Effector memory CD8-positive, alpha-beta T cell (primary cell): Measurements from ENCODE around the gene PDCD1.
A peak's percentile ranks its signal among the peaks of the same experiment; 100 is the strongest.

Experiments
- ATAC-seq: fragments of 150-1000 bp; cut with Tn5 transposase; replicated peaks from 2 replicates; pipeline ENCODE4 v1.10.0; 2021; ENCODE audit warnings: mild to moderate bottlenecking, moderate library complexity
- DNase-seq, 3 experiments: peaks; one replicate each; pipeline ENCODE4 v3.0.0; 2021
- H3K27ac Mint-ChIP-seq, 2 donors: one replicate each; pipeline ENCODE4 v1.8.0; 2022; ENCODE audit warnings: mild to moderate bottlenecking in 2 of 2, mixed read lengths in 2 of 2, moderate library complexity in 2 of 2
- H3K27me3 Mint-ChIP-seq, 2 donors: one replicate each; pipeline ENCODE4 v1.8.0; 2022; ENCODE audit warnings: mixed read lengths in 2 of 2
- H3K36me3 Mint-ChIP-seq: one replicate; pipeline ENCODE4 v1.8.0; 2022; ENCODE audit warnings: mild to moderate bottlenecking, moderate library complexity, mixed read lengths; ENCODE audit not compliant: insufficient read depth
- H3K4me1 Mint-ChIP-seq, 2 donors: one replicate each; pipeline ENCODE4 v1.8.0; 2022; ENCODE audit warnings: low read depth in 2 of 2, mixed read lengths in 2 of 2
- H3K4me3 Mint-ChIP-seq, 2 donors: one replicate each; pipeline ENCODE4 v1.8.0; 2022; ENCODE audit warnings: mild to moderate bottlenecking in 2 of 2, mixed read lengths in 2 of 2, moderate library complexity in 2 of 2
- H3K9me3 Mint-ChIP-seq, 2 donors: one replicate each; pipeline ENCODE4 v1.8.0; 2022; ENCODE audit warnings: mixed read lengths in 2 of 2

Gene PDCD1

DNA sequence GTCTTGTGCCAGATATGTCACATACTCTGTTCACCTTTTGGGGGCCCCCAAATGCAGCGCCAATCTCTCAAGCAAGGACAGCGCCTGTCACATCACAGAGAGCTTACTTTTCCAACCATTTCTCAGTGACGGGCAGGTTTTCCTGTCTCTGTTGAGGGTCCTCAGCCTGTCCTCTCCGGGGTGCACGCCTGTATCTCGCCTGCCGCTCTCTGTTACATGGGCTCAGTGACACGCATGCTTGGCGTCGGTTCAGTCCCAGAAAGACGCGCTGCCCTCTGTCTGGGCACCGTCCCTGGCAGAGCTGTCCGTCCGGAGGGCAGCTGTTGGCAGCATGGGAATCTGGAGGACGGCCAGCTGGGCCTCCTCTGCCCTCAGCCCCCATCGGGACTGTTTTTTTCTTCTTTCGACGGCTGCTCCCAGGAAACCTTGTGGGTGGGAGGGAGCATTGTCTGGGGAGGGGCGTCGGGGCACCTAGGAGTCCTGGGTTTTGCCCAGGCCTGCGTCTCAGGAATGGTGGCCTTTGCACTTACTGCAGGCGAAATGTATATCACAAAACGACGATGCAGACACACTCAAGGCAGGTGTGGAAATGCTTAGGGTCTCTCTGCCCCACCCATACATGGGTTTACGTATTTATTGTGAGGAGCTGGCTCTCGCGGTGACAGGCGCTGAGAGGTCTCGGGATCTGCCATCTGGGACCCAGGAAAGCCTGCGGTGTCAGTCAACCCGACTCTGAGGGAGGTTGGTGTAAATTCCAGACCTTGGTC lies 41.7 kb upstream of the PDCD1 start:
- Mint-ChIP-seq H3K9me3 (no peaks in the 10 kb centered on the region), H3K27me3 (no peaks in the 10 kb centered on the region), H3K4me3 (no peak overlapping the region), H3K27ac (no peak overlapping the region), H3K36me3 (peaks cover 27% of the 10 kb centered on the region), H3K4me1 (peaks cover 0 to 3% of the 10 kb centered on the region in 2 donors)
- no peak for DNase-seq
- no peak for ATAC-seq

DNA sequence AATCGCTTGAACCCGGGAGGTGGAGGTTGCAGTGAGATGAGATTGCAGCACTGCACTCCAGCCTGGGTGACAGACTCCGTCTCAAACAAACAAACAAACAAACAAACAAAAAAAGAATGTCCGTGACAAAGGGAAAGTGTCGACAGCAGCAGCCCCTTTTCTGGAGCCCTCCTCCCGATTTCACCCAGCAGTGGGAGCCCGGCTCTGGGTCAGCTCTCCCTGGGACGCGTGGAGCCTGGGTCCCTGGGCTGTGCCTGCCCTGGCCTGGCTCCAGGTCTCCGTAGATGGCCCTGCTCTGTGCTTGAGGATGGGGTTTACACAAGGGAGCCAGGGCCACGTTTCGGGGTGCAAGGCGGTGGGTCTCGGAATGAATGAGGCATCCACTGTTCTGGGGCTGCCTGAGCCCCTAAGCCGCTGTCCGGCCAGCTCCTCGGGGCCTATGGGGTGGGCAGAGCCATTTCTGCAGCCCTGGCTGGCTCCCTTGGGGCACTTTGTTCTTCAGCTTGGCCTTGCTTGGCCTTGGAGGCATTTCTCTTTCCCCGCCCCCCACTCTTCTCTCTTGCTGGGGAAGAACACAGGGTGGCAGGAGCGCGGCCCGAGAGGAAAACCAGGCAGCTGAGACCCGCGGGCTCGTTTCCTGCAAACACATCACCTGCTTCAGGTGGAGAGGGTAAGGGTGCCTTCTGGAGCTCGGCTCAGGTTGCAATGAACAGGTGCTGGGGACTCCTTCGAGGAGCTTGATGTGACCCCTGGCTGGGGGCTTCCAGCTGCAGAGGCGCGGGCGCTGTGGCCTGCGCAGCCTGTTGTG lies 40.0 kb upstream of the PDCD1 start:
- ATAC-seq (no peak), DNase-seq (no peak)
- Mint-ChIP-seq H3K4me1 (peaks cover 0 to 5% of the 10 kb centered on the region in 2 donors), H3K9me3 (no peaks in the 10 kb centered on the region), H3K4me3 (no peak overlapping the region), H3K36me3 (peaks cover 30% of the 10 kb centered on the region), H3K27me3 (no peaks in the 10 kb centered on the region), H3K27ac (no peak overlapping the region)

DNA sequence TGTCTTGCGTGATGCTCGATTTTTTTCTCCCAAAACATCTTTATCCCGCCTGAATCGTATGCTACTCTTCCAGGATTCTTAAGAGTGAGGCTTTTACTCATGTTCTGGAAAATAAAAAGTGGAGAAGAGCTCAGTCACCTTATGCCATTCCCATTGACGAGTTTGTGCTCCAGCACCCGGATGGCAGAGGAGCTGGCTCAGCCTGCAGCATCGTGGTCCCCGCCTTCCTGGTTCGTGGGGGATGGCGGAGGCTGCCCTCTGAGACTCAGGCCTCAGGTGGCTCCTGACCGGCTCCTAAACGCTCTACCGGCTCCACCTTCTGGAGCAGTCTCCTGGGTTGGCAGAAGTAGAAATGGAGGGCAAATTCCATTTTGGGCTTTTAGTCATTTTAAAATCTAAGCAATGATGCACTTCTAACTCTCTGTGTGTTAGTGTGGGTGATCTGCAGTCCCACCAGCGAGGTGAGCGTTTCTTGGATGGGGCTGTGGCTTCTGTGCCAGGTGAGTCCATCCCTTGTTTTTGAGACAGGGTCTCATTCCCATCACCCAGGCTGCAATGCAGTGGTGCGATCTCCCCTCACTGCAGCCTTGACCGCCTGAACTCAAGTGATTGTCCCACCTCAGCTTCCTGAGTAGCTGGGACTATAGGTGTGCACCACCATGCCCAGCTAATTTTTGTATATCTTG lies 38.7 kb upstream of the PDCD1 start:
- Mint-ChIP-seq H3K9me3 (no peaks in the 10 kb centered on the region), H3K4me1 (peaks cover 0 to 5% of the 10 kb centered on the region in 2 donors), H3K36me3 (peaks cover 30% of the 10 kb centered on the region), H3K27ac (peak overlapping the region; percentile 41 to 94), H3K27me3 (no peaks in the 10 kb centered on the region), H3K4me3 (no peak overlapping the region)
- no peak for ATAC-seq
- no peak for DNase-seq

DNA sequence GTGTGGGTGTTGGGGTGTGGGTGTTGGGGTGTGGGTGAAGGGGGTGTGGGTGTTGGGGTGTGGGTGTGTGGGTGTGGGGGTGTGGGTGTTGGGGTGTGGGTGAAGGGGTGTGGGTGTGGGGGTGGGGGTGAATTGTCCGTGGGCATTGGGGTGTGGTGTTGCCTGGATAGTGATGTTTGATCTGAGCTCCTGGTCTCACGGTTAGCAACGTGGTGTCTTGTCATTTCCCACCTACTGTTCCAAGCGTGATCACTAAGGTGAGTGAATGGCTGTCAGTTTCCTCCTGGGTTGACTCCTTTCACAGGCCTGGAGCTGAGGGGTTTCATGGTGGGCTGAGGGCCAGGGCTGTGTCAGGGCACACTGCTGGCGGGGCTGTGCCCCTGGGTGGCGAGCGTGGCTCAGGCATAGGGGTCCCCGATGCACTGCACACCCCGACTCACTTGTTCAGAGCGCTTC lies 38.1 kb upstream of the PDCD1 start:
- no peak for DNase-seq
- peaks cover 0 to 6% of the 10 kb centered on the region in 2 donors for H3K4me1 Mint-ChIP-seq

DNA sequence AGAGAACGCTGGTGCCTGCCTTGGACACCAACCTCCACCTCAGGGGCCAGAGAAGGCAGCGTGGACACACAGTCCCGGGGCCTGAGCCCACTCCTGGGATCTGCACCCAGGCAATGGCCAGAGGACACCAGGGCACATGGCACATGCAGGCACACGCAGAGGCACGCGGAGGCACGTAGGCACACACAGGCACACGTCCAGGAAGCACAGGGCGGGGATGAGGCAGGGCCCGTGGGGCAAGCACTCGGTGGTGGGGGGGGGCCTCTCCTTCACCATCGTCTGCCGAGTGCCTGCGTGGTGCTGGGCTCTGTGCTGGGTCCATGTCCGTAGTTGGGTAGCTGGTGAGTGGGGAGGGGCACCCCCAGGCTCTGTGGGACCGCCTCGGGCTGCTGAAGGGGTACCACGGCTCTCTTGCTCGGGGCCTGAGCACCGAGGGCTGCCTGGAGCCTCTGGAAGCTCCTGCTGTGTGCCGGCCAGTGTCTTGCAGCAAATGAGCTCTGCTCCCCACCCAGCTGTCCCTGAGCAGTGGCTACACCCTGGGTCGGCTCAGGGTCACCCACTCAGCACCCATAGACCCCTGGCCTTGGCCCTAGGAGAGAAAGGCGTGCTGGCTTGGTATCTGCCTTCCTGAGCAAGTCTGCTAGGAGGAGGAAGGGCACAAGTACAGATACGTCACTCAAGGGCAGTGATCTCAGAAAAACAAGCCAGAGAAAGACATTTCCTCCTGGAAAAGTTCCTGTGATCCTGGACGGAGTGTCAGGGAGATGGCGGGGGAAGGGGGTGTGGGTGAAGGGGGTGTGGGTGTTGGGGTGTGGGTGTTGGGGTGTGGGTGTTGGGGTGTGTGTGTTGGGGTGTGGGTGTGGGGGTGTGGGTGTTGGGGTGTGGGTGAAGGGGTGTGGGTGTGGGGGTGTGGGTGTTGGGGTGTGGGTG lies 37.3 kb upstream of the PDCD1 start:
- H3K4me3 Mint-ChIP-seq: peak overlapping the region; percentile 49 to 58
- DNase-seq: no peak
- peaks cover 0 to 6% of the 10 kb centered on the region in 2 donors for H3K4me1 Mint-ChIP-seq

More for the DNA sequence above, 38.1 kb upstream of the PDCD1 start:
- Mint-ChIP-seq H3K27me3 (no peaks in the 10 kb centered on the region), H3K9me3 (no peaks in the 10 kb centered on the region), H3K4me3 (no peak overlapping the region), H3K36me3 (peaks cover 30% of the 10 kb centered on the region), H3K27ac (peak overlapping the region in 1 of 2 donors; percentile 94)
- peak; percentile 14 for ATAC-seq

DNA sequence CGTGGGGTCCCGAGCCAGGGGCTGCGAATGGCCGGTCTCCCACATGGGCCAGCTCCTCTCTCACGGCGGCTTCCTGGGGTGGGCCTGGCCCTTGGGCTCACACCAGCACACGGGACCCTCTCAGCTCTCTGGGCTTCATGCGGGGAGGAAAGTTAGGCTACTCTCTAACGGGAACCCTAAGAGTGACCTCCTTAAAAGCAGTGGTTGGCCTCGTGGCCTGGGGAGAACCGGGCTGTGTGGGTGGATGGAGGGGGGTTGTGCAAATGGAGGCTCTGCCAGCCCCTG lies 36.7 kb upstream of the PDCD1 start:
- no peaks in the 10 kb centered on the region for H3K27me3 Mint-ChIP-seq
- ATAC-seq (no peak), DNase-seq (no peak)
- H3K9me3 Mint-ChIP-seq: no peaks in the 10 kb centered on the region
- H3K4me1 Mint-ChIP-seq: peaks cover 0 to 6% of the 10 kb centered on the region in 2 donors
- peak overlapping the region; percentile 75 to 94 for H3K27ac Mint-ChIP-seq
- H3K36me3 Mint-ChIP-seq: peaks cover 30% of the 10 kb centered on the region
- H3K4me3 Mint-ChIP-seq: peak overlapping the region in 1 of 2 donors; percentile 17

More for the DNA sequence above, 37.3 kb upstream of the PDCD1 start:
- ATAC-seq: peak; percentile 40
- peaks cover 30% of the 10 kb centered on the region for H3K36me3 Mint-ChIP-seq
- H3K27ac Mint-ChIP-seq: peak overlapping the region; percentile 75 to 94
- no peaks in the 10 kb centered on the region for H3K27me3 Mint-ChIP-seq
- no peaks in the 10 kb centered on the region for H3K9me3 Mint-ChIP-seq

DNA sequence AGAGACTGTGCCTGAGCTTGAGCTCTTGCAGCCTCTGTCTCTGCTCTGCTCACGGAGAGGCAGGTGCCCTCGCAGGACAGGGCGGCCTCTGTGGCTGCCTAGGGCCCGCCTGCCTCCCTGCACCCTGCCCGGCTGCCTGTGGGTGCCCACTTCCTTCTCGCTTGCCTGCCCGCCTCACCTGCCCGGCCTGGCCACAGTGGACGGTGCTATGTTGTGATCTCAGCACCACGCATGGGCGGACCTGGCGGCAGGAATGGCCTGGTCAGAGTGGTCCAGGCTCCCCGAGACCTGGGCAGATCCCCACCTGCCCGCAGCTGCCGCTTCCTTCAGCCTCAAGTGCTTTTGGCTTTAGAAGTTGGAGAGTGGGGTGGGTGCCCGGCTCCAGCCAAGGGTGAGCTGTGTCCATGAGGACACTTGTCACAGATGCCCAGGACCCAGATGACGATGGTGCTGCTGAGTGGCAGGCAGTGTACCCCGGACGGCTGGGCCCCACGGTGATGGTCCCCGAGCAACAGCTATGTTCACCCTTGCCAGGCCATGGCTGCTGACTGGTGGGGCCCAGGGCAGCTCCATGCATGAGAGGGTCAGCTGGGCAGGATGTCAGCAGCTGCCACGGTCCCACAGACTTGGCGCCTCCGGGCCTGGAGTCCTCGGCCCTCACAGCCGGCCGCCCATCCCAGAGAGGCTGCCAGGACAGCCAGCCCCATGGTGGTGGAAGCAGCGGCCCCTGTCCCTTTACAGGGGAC lies 36.2 kb upstream of the PDCD1 start:
- H3K4me3 Mint-ChIP-seq: no peak overlapping the region
- H3K27me3 Mint-ChIP-seq: no peaks in the 10 kb centered on the region
- peaks cover 0 to 6% of the 10 kb centered on the region in 2 donors for H3K4me1 Mint-ChIP-seq
- H3K9me3 Mint-ChIP-seq: no peaks in the 10 kb centered on the region
- H3K27ac Mint-ChIP-seq: no peak overlapping the region
- H3K36me3 Mint-ChIP-seq: peaks cover 34% of the 10 kb centered on the region
- no peak for ATAC-seq
- no peak for DNase-seq

DNA sequence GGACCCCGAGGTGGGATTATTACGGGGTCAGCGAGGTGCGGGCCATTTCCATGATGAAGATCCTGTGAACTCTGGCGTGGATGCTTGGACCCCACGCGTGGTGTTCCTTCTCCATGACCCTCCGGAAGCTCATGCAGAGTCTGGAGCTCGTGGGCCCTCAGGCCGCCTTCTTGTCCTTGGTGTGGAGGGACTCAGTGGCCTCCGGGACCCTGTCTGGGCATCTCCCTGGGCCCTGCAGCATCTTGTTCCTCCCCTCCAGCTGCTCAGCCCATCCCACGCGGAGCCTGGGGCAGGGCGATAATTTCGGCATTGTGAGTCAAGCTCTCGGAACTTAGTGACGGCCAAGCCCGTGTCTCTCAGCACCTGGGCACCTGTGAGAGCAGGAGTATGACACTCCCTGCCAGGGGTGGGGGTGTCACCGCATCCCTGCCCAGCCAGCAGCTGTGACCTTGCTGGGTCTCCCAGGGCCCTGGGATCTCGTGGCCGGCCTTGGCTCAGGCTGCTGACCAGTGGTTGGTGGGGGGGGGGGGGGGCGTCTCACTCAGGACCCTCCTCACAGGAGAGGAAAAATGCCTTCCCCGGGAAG lies 35.5 kb upstream of the PDCD1 start:
- H3K27ac Mint-ChIP-seq: no peak overlapping the region
- peaks cover 2 to 7% of the 10 kb centered on the region in 2 donors for H3K4me1 Mint-ChIP-seq
- ATAC-seq (no peak), DNase-seq (no peak)
- no peaks in the 10 kb centered on the region for H3K9me3 Mint-ChIP-seq
- no peak overlapping the region for H3K4me3 Mint-ChIP-seq
- H3K36me3 Mint-ChIP-seq: peaks cover 34% of the 10 kb centered on the region
- no peaks in the 10 kb centered on the region for H3K27me3 Mint-ChIP-seq

DNA sequence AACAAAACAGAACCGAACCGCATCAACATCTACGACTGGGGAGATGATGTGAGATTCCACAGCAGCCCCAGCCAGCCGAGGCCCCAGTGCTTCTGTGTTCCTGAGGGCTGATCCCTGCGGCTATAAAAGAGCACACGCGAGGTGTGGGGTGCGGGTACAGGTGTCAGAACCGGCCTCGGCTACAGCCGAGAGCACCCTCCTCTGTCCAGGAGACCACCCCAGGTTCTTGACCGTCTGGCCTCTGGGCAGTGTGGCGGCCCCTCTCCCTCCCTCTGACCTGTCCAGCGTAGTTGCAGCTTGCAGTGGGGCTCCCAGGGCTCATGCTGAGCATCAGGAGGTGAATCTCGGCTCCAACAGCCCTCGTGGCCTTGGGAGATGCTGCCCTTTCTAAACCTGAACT lies 34.6 kb upstream of the PDCD1 start:
- H3K4me3 Mint-ChIP-seq: no peak overlapping the region
- H3K4me1 Mint-ChIP-seq: peaks cover 7 to 8% of the 10 kb centered on the region in 2 donors
- no peaks in the 10 kb centered on the region for H3K9me3 Mint-ChIP-seq
- no peak for ATAC-seq
- no peaks in the 10 kb centered on the region for H3K27me3 Mint-ChIP-seq
- no peak overlapping the region for H3K27ac Mint-ChIP-seq
- no peak for DNase-seq
- H3K36me3 Mint-ChIP-seq: peaks cover 34% of the 10 kb centered on the region

DNA sequence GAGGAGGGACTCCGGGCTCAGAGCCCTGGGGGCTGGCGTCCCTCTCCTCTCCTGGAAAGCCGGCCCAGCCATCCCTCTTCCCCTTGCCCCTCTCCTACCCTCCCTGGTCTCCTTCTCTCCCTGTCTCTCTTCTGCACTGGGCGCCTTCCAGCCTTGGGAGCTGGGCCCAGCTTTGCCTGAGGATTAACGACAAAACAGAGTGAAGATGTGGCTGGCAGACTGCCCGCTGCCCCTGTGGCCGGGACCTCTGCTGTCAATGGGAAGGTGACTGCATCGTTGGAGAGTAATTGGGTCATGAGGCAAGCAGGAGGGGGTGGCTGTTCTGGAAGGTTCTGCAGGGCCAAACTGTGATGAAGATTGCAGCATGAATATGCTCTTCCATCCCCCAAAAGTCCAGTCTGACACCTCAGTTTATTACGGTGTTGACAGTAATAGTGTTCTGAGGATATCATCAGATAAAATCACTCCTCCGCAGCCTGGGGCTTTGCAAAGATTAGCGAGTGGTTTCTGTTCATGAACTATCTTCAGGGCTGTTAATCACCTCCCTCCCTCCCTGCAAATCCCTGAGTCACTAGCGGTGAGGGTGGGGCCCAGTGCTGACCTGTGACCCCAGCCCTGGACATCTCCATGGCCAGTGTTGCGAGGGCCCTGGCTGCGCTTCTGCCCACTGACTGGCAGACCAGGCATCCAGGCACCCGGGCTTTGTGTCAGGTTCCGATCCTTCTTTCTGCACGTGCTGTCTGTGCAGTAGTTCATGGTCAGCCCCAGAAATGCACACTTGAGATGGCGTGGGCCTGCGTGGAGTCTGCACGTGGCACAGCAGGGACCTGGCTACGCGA lies 33.8 kb upstream of the PDCD1 start:
- DNase-seq (no peak), ATAC-seq (no peak)
- H3K27me3 Mint-ChIP-seq: no peaks in the 10 kb centered on the region
- H3K4me1 Mint-ChIP-seq: peaks cover 11 to 13% of the 10 kb centered on the region in 2 donors
- H3K4me3 Mint-ChIP-seq: no peak overlapping the region
- H3K27ac Mint-ChIP-seq: no peak overlapping the region
- no peaks in the 10 kb centered on the region for H3K9me3 Mint-ChIP-seq
- H3K36me3 Mint-ChIP-seq: peaks cover 28% of the 10 kb centered on the region

DNA sequence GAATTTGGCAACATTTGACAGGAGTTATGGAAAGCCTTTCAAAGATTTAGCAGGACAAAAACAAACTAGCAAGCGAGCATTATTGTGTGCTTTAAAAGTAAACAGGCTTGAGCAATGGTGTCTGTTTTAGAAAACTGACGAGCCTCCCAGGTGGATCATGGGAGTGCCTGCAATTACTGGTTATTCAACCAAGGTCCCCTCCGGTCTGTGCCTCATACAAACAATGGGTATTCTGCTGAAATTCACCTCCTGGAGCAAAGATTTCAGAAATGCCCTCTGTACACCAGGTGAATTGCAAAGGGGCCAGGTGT lies 33.2 kb upstream of the PDCD1 start:
- Mint-ChIP-seq H3K4me1 (peaks cover 12 to 15% of the 10 kb centered on the region in 2 donors), H3K27me3 (no peaks in the 10 kb centered on the region), H3K36me3 (peaks cover 22% of the 10 kb centered on the region), H3K4me3 (no peak overlapping the region), H3K27ac (no peak overlapping the region), H3K9me3 (no peaks in the 10 kb centered on the region)
- ATAC-seq (no peak), DNase-seq (no peak)
